NCI-H510A treated with DMSO at 0.1 percent for 48 hours (cell line): ENCODE data around the gene HSFX1.

ENCODE experiments used
- DNase-seq: peaks from one replicate; lab custom pipeline; 2025; lab: John Stamatoyannopoulos, UW

The HSFX1 gene

GRCh38 chrX:149804102-149804501, 30.2 kb downstream of the HSFX1 start:
- DNase-seq = no peak

GRCh38 chrX:149807747-149808458, 34.0 kb downstream of the HSFX1 start:
- no peak for DNase-seq

GRCh38 chrX:149818652-149819051, 44.8 kb downstream of the HSFX1 start:
- DNase-seq = no peak

DNA sequence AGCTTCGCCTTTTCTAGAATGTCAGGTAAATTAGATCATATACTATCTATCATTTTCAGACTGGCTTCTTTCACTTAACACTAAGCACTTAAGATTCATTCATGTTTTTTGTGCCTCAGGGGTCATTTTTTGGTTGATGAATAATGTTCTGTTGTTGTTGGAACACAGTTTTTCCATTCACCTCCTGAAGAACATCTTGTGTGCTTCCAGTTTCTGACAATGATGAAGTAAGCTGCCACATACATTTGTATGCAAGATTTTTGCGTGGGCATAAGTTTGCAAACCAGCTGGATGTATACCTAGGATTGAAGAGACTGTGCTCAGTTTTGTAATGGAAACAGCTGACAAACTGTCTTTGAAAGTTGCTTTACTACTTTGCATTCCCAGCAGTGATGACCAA, 45.5 kb downstream of the HSFX1 start:
- DNase-seq = no peak

- no peak for DNase-seq
Measured at GRCh38 chrX:149825424-149825823, 51.6 kb downstream of the HSFX1 start.
